COLO668 (cell line): ENCODE data around the gene PHEX.

Experiments used
- DNase-seq: peaks from one replicate; lab custom pipeline; 2025; ENCODE audit not compliant: unreplicated experiment; lab: John Stamatoyannopoulos, UW

The PHEX gene

DNA sequence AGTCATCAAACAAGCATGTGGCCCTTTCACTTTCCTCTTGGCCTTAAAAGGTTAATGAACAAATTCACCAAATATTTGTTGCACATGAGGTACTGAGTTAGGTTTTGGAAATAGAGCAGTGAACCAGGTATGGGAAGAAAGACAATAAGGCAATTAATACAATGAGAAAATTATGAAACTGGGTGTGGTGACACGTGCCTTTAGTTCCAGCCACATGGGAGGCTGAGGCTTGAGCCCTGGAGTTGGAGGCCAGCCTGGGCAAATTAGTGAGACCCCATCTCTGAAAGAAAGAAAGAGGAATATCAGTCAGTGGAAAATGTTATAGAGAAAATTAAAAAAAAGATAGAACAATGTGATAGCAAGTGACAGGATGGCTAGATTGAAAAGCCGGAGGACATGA lies 8.1 kb downstream of the PHEX start:
- no peak for DNase-seq

DNA sequence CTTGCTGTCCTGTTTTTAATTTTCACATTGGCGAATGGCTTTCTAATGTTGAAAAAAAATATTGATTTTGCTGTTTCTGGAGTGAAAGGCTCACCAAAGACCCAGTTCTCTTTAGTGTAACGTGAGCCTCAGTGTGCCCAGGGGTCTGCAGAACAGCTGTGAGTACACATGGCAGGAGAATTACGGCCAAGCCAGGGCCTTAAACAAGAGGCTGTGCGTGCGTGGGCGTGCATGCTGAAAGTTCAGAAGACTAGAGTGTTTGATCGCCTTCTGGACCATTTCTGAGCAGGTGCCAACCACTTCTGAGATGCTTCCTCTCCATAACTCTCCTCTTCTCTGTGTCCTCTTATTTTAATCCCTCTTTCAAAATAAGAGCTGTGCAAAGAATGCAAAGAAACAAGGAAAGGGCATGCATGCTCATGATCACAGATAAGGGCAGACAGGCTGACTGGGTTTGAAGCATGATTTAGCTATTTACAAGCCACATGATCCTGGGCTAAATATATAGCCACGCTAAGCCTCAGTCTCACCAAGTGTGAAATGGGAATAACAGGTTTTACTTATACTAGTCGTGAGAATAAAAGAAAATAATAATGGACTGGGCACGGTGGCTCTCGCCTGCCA lies 9.9 kb downstream of the PHEX start:
- no peak for DNase-seq

DNA sequence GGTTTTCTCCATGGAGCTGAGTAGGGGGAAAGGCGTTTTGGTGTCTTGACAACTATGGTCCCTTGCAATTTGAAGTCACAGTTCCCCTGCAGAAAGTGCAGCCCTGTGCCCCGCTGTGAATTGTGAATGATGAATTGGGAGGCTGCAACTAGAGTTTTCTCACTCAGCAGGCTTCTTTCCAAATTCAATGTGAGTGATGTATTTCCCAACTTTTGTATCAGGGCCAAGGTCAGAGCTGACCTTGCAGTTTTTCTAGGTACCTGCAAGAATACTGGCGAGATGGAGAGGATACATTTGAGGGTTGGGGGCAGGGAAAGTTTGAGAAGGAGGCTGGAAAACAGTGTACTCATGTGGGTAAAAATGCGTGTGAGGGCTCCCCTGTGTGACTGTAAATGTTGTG lies 11.7 kb downstream of the PHEX start:
- DNase-seq = no peak

DNA sequence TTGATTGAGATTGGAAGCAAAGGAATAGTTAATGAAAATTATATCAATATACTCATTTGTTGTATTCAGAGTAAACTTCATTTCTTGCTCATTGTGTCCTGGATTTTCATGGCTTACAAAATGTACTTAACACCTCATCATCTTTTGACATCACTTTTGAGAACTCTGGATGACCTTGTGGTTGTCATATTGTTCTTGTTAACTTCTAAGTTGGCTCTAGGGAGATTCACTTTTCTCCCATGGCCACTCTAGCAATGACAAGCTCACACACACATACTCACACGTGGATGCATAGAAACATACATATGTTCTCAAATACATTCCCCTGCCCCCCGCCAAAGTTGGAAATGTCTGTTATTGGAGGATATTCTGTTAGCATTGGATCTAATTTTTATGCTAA lies 15.3 kb downstream of the PHEX start:
- no peak for DNase-seq

DNA sequence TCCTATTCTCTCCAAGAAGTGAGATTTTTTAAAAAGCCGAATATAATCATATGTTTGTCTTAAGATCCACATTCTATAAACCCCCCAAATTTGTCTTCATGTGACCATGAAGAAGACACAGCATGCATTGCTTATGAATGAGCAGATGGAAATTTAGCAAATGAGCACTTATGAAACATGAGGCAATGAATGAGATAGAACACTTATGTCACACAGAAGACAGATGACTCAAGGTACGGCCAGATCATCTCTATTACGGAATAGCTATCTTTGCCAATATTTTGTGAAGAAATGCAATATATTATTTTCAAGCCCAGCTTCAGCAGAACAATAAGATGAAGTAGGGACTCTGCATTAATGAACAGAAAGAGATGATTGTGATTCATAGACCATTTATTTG lies 21.4 kb downstream of the PHEX start:
- DNase-seq = no peak

DNA sequence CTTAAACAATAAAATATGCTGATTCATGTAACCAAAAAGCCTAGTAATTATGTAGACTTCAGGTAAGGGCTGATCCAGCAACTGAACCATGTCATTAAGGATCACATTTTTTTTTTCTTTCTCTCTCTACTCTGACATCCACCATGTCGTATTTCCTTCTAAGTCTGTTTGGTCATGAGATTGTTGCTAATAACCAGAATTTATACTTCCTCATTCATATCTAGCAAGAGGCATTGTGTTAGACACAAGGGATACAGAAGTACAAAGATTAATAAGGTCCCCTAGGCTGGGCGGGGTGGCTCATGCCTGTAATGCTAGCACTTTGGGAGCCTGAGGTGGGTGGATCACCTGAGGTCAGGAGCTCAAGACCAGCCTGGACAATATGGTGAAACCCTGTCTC lies 24.1 kb downstream of the PHEX start:
- no peak for DNase-seq

DNA sequence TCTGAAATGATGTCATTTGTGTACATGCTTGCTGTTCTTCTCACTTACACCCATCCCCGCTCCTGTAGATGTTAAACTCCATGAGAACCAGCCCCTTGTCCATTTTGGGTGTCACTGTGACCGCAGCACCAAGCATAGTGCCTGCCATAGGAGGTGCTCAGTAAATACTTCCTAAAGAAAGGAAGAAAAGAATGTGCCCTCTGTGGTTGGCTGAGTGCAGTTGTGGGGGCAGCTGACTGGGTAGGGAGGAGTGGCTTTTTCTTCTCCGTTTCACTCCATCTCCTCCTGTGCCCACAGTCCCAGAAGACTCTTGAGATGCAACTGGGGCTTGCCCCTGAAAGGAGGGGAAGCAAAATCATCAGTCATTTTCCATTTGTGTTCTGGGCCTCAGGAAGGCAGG lies 25.5 kb downstream of the PHEX start:
- no peak for DNase-seq

DNA sequence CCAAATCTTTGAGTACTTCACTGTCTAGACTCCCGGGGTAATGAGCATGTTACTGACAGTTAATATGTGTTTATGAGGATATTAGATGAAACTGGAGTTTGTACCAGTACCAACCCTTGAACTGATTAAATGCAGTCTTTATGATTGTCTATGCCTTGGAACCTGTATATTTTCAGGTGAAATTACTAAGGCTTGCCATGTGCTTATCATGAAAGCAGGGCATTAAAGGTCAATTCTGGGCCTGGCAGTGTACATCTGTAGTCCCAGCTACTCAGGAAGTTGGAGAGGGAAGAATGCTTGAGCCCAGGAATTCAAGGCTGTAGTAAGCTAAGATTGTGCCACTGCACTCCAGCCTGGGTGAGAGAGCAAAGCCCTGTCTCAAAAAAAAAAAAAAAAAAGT lies 27.6 kb downstream of the PHEX start:
- no peak for DNase-seq

DNA sequence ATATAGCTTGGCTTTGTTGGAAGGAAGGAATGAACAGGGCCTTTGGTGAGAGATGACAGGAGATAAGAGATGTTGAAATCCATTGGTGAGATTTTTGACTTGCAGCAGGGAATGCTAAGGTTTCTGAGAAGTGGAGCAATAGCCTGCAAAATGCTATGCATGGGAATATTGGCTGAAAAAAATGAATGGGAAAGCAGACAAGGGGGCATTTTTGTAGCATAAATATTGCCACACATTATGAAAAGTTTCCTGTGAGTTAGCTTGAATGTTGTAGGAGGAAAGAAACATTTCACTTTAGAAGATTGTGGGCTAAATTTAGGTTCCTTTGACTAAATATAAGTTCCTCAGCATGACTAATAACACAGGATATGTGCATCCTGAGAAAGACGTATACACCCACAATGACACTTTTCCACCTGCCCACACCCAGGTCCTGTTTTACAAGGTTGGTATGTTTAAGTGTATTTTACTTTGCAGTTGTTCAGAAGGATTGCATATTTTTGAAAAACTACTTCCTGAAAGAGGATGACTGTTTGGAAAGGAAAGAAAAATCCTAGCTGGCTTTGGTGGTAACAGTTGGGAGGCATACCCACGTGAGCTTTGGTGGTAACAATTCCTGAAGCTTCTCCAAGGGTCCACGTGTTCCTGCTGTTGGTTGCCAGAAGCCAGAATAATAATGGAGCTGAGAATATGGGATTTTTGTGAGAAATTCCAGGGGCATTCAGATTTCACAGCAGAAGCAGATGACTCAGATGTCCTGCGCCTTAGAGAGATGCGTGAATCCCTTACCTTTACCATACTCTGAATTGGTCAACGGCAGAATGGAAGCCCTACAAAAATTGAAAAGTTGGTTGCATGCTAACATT lies 28.5 kb downstream of the PHEX start:
- no peak for DNase-seq

DNA sequence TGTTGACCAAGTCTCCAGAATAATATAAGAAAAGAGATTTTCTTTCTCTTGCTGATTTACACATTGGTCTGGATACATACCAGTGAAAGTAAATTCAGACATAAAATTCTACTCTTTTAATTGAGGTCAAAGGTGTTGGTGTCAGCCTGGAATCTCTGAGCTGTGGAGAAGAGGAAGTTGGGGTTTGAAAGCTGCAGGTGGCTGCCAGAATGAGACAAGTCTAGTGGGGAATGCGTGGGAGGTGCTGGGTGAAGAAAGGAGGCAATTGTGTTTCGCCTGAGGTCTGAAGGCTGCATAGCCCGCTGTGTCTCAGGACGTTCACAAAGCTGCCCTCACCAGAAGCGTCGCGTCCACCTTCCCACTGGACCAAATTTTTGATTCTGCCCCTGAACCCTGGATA lies 31.2 kb downstream of the PHEX start:
- DNase-seq = no peak

DNA sequence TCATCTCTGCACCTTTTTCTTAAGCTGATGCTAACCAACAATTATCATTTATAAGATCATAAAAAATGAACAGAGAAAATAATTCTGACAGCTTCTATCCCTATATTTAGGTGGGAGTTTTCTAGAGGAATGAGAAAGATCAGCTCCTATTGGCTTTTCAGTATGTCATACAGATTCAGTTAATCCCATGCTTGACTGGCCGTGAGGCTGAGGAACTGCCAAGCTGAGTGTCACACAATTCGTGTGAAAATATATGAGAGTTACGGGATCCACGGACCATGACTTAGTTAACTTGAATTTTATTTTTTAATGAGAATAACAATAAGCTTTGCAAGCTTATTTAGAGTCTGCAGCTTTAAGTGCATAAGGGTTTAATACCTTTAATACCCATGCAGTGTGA lies 37.5 kb downstream of the PHEX start:
- no peak for DNase-seq

DNA sequence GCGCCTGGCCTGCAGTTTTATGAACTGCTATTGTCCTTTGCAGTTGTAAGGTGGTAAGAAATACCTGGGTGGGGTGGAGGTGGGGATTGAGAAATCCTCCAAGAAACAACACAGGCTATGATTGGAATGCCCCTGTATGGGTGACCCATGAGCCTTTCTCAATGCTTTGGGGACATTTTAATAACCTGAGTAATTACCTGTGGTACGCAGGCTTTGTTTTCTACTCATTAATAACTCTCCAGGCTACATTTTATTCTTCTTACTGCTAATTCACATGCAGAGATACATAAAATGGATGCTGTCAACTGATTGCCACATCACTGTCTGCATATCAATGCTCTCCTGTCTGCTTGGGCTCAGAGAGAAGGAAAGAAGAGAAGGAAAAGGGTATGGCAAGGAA lies 41.8 kb downstream of the PHEX start:
- DNase-seq = no peak

DNA sequence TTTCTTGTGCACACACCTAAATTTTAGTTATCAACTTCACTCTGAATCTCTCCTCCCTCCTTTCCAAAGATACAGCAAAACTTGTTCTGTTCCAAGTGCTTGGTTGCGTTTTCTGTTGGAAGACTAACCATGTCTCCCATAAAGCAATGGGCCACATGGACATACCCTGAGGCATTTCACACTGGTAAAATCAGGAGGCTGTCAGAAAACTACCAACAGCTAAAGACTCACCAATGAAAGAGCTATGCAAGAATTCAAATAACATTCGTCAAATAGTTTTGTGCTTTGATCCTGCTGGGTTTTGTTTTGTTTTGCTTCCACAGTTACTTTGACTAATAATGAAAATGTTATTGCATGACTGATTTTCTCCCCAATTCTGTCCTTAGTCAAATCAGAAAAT lies 46.0 kb downstream of the PHEX start:
- no peak for DNase-seq

DNA sequence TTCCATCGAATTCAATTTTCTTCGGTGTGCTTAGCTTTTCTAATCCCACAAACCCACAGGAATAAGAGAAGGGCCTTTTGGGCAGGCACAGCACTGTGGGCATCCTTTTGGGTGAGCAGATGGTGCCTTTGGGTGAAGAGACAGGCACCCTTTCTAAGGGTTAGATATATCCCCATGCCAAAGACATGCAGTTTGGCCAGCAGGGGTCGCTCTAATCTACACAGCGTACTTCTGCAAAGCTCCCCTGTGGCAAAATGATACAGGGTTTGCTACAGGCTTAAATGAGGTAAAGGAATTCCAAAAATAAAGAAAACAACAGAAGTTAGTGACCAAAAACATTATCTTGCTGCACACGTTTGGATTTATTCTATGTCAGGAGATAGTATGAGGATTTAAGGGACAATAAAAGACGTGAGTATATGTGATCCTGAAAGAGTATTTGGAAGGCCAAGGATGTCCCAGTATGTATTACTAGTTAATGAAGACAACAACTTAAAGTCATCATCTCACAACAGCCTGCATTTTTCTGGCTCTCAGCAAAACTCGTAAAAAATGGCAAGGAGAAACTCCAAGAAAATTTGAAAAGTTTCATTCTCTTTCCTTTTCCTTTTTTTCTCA lies 49.5 kb downstream of the PHEX start:
- DNase-seq = peak; percentile 61

DNA sequence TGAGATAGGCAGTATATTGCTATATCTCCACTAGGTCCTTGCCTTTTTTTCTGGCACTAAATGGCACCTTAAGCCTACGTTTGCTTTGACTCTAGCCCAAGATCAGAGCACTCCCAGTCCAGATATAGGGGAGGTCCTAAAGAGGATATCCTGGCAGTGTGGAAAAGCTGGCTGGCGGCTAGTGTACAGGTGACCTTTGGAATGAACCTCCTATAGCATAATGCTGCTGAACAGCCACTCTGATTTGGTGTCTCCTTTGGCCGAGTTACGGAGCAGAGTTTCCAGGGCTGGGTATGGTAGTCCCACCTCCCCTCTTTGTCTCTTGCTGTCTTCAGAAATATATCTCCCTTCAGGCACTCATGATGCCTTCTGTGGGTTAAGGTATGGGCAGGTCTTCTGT lies 53.9 kb downstream of the PHEX start:
- DNase-seq = no peak

DNA sequence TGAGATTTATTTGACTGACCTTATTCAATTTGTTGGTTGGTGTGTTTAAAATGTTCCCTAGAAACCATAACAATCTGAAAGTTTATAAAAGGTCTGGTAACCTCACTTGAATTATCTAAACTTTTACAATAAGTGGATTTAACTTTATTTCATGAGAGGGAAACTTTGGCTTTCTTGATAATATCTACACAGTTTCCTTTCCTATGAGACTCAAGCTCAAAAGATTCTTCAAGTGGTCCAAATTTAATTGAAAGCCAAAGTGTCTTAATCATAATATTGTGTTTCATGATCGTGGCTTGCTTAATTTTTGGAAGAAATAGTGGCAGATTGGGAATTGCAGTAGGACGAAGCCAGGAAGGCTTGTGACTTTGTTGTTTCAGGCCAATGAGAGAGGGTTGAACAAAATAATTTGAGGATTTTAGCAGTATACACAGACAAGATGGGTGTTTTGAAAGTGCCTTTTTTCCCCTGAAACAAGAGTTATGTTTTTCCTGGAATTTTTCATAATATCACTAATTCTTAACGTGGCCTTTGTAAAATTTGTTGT lies 55.0 kb downstream of the PHEX start:
- no peak for DNase-seq

DNA sequence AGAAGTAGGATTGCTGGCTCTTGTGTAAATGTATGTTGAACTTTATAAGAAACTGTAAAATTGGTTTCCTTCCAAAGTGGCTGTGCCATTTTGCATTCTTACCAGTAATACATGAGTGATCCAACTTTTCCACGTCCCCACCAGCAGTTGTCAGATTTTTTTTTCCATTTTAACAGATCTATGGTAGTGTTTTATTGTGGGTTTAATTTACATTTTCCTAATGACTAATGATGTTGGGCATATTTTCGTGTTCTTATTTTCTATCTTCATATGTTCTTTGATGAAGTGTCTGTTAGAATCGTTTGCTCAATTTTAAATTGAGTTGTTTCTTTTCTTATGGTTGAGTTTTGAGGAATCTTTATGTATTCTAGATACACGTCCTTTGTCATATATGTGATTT lies 56.2 kb downstream of the PHEX start:
- DNase-seq = no peak

DNA sequence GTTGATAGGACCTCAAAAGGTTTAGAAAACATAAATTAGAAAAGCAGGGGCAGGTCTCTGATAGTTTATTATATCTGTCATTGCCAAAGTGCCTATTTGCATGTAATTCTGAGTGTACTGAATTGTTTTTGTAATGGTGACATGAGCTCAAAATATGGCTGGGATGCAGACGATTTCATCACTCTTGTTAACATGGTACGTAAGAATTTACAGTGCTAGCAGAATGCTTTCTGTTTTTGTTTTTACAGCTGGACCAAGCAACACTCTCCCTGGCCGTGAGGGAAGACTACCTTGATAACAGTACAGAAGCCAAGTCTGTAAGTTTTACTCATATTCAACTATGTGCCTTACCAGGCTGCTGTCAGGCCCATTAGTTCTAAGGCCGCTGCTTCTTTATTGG lies 58.1 kb downstream of the PHEX start:
- DNase-seq = no peak

DNA sequence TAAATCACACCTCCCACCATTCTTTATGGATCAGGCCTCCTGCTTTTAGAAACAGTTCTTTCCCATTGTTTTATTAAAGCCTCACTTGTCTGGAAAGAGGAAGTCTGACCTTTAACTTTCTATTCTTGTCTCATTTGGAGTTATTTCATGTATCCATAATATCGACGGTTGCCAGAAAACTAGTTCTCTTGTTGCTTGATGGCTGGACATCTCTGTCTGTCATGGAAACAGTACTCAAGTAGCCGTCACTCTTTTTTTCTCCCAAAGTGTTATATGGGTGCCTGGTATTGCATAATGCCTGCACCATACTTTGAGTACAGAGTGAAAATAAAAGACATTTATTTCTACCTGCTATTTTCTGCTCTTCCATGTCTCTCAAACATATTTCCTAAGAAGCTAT lies 61.4 kb downstream of the PHEX start:
- no peak for DNase-seq

DNA sequence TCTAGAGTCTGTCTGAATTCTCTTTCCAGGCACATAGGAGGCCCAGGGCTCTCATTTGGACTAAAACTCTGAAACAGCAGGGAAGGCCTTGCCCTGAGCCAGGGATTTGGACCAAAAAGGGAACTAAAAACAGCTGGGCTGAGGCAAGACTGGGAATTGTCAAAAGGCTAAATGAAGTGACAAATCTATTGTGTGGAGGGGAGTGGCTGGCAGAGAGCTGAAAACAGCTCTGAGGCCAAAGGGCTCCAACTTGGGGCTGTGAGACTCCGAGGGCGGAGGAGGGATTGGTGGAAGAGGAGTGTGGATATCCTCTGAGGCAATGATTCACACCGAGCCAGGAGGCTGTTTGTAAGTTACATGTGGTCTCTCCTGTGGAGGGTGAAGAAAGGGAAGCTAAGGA lies 63.2 kb downstream of the PHEX start:
- DNase-seq = no peak

DNA sequence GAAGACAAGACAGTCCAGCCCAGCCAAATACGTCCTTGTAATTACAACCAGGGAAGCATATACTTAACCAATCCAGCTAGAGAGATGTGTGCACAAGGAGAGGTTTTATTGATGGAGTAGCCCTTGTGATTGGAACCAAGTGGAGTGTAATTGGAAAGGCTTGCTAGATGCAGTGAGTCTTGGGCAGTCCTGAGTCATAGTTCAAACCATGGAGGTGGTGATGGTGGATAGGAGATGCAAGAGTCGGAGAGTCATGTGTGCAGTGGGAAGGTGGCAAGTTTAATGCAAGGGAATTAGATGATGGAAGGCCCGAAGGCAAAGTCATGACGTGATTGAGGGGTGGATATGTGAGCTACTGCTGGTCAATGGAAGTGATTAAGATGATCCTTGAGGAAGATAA lies 63.7 kb downstream of the PHEX start:
- no peak for DNase-seq

DNA sequence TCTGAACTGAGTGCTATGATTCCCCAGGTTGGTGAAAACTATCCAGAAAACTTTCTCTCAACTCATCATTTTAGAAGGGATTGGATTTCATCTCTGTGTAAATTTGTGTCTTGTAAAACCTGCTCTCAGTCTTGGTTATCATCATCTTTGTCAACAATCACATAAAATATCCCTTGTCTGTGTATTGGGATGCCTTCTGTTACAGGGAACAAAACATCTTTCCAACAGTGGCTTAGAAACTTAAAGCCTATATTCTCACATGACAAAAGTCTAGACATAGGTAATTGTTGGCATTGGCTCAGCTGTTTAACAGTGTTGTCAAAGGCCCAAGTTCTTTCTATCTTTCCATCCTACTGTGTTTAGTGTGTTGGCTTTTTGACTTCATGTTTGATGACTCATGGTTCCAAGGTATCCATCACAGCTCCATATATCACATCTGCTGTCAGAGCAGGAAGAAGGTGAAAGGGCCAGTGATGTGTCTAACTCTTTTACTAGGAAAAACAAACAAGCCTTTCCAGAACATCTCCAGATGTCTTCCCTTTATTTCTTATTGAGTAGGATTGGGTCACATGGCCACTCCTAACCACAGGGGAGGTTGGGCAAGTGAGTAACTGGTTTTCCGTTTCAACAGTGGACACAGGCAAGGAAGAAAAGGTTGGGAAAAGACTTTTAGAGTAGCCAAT lies 65.0 kb downstream of the PHEX start:
- DNase-seq = no peak
